Osteoblast (primary cell): ENCODE measurements around the gene CAMTA1. TPM values are rescaled to one million over a fixed set of nuclear protein-coding genes. Genes with fewer than 3 reads are reported as not detected.

Experiments
- DNase-seq: peaks from one replicate; pipeline ENCODE4 v3.0.0; 2011; ENCODE audit warnings: low spot score, mixed read lengths; ENCODE audit not compliant: insufficient read length; ENCODE audit errors: missing footprints
- H2AFZ ChIP-seq: 2 replicates; pipeline ENCODE4 v1.6.0; 2011; ENCODE audit warnings: mild to moderate bottlenecking, low read length
- H3K27ac ChIP-seq: 2 replicates; pipeline ENCODE4 v1.5.1; 2011; ENCODE audit warnings: mild to moderate bottlenecking, low read depth, low read length, moderate library complexity
- H3K27me3 ChIP-seq: 2 replicates; pipeline ENCODE4 v1.6.0; 2012; ENCODE audit warnings: mild to moderate bottlenecking, control low read depth, inconsistent platforms, low read length, moderate library complexity; ENCODE audit not compliant: insufficient read depth
- H3K36me3 ChIP-seq: 2 replicates; pipeline ENCODE4 v1.5.1; 2011; ENCODE audit warnings: mild to moderate bottlenecking, low read length, control low read depth, moderate library complexity; ENCODE audit not compliant: insufficient read depth
- H3K4me1 ChIP-seq: 2 replicates; pipeline ENCODE4 v1.5.1; 2011; ENCODE audit warnings: mild to moderate bottlenecking, low read length, control low read depth, moderate library complexity; ENCODE audit not compliant: insufficient read depth
- H3K4me2 ChIP-seq: 2 replicates; pipeline ENCODE4 v1.6.0; 2011; ENCODE audit warnings: mild to moderate bottlenecking, low read length; ENCODE audit not compliant: insufficient read depth
- H3K4me3 ChIP-seq: fragments of 200-600 bp; sonication (generic); 3 replicates; pipeline ENCODE4 v1.5.1; 2012; ENCODE audit warnings: mild to moderate bottlenecking, low read length, inconsistent platforms; ENCODE audit not compliant: insufficient read depth
- H3K79me2 ChIP-seq: 2 replicates; pipeline ENCODE4 v1.6.0; 2012; ENCODE audit warnings: mild to moderate bottlenecking, low read length, control low read depth, inconsistent platforms; ENCODE audit not compliant: insufficient read depth
- H3K9me3 ChIP-seq: 2 replicates; pipeline ENCODE4 v1.5.1; 2011; ENCODE audit warnings: low read depth, low read length, control low read depth
- H4K20me1 ChIP-seq: 2 replicates; pipeline ENCODE4 v1.6.0; 2012; ENCODE audit warnings: mild to moderate bottlenecking, low read length, control low read depth; ENCODE audit not compliant: insufficient read depth
- CTCF ChIP-seq: IDR thresholded peaks from 2 replicates; pipeline ENCODE4 v1.5.1; 2011; ENCODE audit warnings: mild to moderate bottlenecking, low read depth, low read length, moderate library complexity; ENCODE audit errors: extremely low read depth
- total RNA-seq: library from RNA; depleted of rRNA; stranded (reverse); fragments of >200 nt; gene quantifications from 2 replicates; pipeline ENCODE4 v1.2.3, GENCODE V29; 2012

Gene CAMTA1
- total RNA-seq, 1 donor, result 47.4 TPM

GRCh38 chr1:7300893-7301663 is 515.8 kb downstream of the CAMTA1 start:
- Histone ChIP-seq H3K4me3 (no peak overlapping the region), H3K4me2 (peak overlapping the region; percentile 11), H4K20me1 (no peaks in the 10 kb centered on the region), H3K36me3 (no peaks in the 10 kb centered on the region), H3K79me2 (no peaks in the 10 kb centered on the region), H3K27me3 (no peaks in the 10 kb centered on the region), H2AFZ (peak overlapping the region; percentile 12), H3K4me1 (peaks cover 36% of the 10 kb centered on the region), H3K9me3 (no peaks in the 10 kb centered on the region), H3K27ac (peak overlapping the region; percentile 96)
- TF ChIP-seq CTCF, result no peak
- DNase-seq, result peak; percentile 93

GRCh38 chr1:7301664-7301981 is 516.4 kb downstream of the CAMTA1 start:
- H3K27ac ChIP-seq, result peak overlapping the region; percentile 96
- peaks cover 36% of the 10 kb centered on the region for H3K4me1 ChIP-seq
- H2AFZ ChIP-seq, result peak overlapping the region; percentile 12
- no peak overlapping the region for H3K4me3 ChIP-seq
- H3K36me3 ChIP-seq, result no peaks in the 10 kb centered on the region
- no peaks in the 10 kb centered on the region for H4K20me1 ChIP-seq
- no peaks in the 10 kb centered on the region for H3K27me3 ChIP-seq
- DNase-seq, result no peak
- no peaks in the 10 kb centered on the region for H3K79me2 ChIP-seq
- no peak overlapping the region for H3K4me2 ChIP-seq
- H3K9me3 ChIP-seq, result no peaks in the 10 kb centered on the region
- no peak for TF ChIP-seq CTCF

DNA sequence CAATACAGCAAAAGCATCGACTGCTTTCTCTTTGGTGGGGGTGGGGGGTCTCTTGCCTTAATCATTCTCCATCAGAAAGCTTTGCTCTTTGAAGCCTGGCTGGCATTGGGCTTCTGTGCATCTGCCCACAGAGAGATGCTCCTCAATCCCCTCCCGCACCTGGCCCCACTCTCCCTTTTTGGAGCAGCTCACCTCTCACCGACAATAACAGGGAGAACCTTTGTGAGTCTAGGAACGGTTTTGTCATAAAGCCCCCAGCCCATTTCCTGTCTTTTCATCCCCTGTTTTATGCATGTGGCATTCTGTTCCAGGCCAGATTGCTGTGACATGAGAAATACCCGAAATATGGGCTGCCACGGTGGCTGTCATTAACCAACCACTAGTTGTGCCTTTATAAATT is 516.9 kb downstream of the CAMTA1 start:
- H4K20me1 ChIP-seq, result no peaks in the 10 kb centered on the region
- DNase-seq, result no peak
- H3K4me1 ChIP-seq, result peaks cover 36% of the 10 kb centered on the region
- H3K36me3 ChIP-seq, result no peaks in the 10 kb centered on the region
- TF ChIP-seq CTCF, result no peak
- H3K79me2 ChIP-seq, result no peaks in the 10 kb centered on the region
- no peak overlapping the region for H3K4me2 ChIP-seq
- no peaks in the 10 kb centered on the region for H3K9me3 ChIP-seq
- H2AFZ ChIP-seq, result no peak overlapping the region
- H3K27ac ChIP-seq, result no peak overlapping the region
- H3K27me3 ChIP-seq, result no peaks in the 10 kb centered on the region
- H3K4me3 ChIP-seq, result no peak overlapping the region

DNA sequence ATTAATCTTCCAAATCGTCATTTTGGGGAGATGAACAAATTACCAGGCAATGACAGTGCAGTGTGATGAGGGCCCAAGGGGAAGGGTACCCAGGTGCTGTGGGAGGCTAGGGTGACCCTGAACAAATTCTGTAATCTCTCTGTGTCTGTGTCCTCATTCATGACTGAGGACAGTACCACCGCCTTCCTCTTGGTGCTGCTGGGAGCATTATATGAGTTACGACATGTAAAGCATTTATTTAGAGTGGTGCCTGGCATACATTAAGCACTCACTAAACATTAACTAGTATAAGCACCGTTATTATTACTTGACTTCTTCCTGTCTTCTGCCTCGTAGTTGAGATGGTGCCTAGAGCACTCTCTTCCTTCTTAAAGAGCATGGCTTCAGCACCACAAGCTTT is 517.6 kb downstream of the CAMTA1 start:
- Histone ChIP-seq H3K27me3 (no peaks in the 10 kb centered on the region), H3K4me1 (peaks cover 34% of the 10 kb centered on the region), H2AFZ (no peak overlapping the region), H3K36me3 (no peaks in the 10 kb centered on the region), H3K79me2 (no peaks in the 10 kb centered on the region), H3K4me3 (no peak overlapping the region), H3K27ac (no peak overlapping the region), H3K4me2 (no peak overlapping the region), H3K9me3 (no peaks in the 10 kb centered on the region), H4K20me1 (no peaks in the 10 kb centered on the region)
- no peak for DNase-seq
- peak; percentile 10 for TF ChIP-seq CTCF
